HepG2 (cell line): ENCODE measurements around the gene TBXAS1.

Experiments used
- CENPX ChIP-seq: sonication (generic); formaldehyde crosslinking; IDR thresholded peaks from 2 replicates; pipeline ENCODE4 v1.9.0; 2021; ENCODE audit warnings: mild to moderate bottlenecking, missing genetic modification reagents, moderate library complexity
- ETV5 ChIP-seq: IDR thresholded peaks from 2 replicates; pipeline ENCODE4 v1.6.1; 2018; ENCODE audit warnings: missing biosample characterization, missing genetic modification reagents, inconsistent platforms, borderline replicate concordance
- GLI4 ChIP-seq: sonication (generic); formaldehyde crosslinking; IDR thresholded peaks from 2 replicates; pipeline ENCODE4 v1.5.1; 2020; ENCODE audit warnings: missing genetic modification reagents, mild to moderate bottlenecking, moderate library complexity, borderline replicate concordance
- ZKSCAN8 ChIP-seq: IDR thresholded peaks from 2 replicates; pipeline ENCODE4 v1.6.1; 2016; ENCODE audit warnings: borderline replicate concordance, missing genetic modification reagents, missing compliant biosample characterization
- ZNF24 ChIP-seq: fragments of 450-650 bp; IDR thresholded peaks from 2 replicates; pipeline ENCODE4 v1.6.1; 2017; ENCODE audit warnings: antibody characterized with exemption, mild to moderate bottlenecking
- ZNF335 ChIP-seq: sonication (generic); formaldehyde crosslinking; IDR thresholded peaks from 2 replicates; pipeline ENCODE4 v1.4.0; 2020; ENCODE audit warnings: missing genetic modification reagents
- ZNF549 ChIP-seq: sonication (generic); formaldehyde crosslinking; IDR thresholded peaks from 2 replicates; pipeline ENCODE4 v1.5.0; 2020; ENCODE audit warnings: missing genetic modification reagents
- ZNF556 ChIP-seq: sonication (generic); formaldehyde crosslinking; IDR thresholded peaks from 2 replicates; pipeline ENCODE4 v1.4.0; 2020; ENCODE audit warnings: mild to moderate bottlenecking, missing genetic modification reagents, borderline replicate concordance
- TF ChIP-seq, protein P1 (sequence below): sonication (generic); formaldehyde crosslinking; IDR thresholded peaks from 2 replicates; pipeline ENCODE4 v1.5.1; 2020; ENCODE audit warnings: mild to moderate bottlenecking, missing genetic modification reagents, moderate library complexity
- TF ChIP-seq, protein P2 (sequence below): sonication (generic); formaldehyde crosslinking; IDR thresholded peaks from 2 replicates; pipeline ENCODE4 v1.8.1; 2023; ENCODE audit warnings: missing genetic modification reagents, inconsistent platforms, borderline replicate concordance
- TF ChIP-seq, protein P3 (sequence below): sonication (generic); formaldehyde crosslinking; IDR thresholded peaks from 2 replicates; pipeline ENCODE4 v1.4.0; 2020; ENCODE audit warnings: missing genetic modification reagents
- TF ChIP-seq, protein P4 (sequence below): sonication (generic); formaldehyde crosslinking; IDR thresholded peaks from 2 replicates; pipeline ENCODE4 v1.5.0; 2020; ENCODE audit warnings: mild to moderate bottlenecking, missing genetic modification reagents, moderate library complexity

DNA sequence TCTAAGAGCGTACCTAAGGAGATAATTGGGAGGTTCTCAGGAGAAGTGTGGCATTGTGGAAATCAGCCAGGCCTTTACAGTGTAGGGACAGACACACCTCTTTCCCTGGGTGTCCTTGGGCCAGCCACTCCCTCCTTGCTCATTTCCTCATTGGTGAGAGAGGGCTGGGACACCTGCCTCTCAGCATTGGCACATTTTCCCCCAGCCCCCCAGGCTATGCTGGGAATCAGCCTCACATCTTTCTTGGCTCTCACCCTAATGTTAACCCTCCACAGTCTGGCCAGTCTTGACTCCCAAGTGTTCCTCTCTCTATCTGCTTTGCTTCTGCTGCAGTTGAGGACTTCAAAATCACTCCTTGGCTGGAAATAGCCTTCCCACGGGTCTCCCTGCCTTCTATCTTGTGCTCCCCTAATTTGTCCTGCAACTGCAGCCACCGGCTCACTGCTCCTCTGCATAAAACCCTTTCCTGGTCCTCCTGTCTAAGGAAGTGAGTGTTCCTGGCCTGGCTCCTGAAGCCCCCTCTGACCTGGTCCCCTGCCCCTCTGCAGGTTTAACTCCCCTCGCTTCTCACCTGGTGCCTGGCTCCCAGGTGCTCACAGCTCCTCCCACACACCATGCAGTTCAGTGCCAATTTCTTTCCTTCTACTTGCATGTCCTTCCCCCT, 15.8 kb downstream of the TBXAS1 start:
- no peak for TF ChIP-seq ZKSCAN8 (CRISPR knock-in tag)
- TF ChIP-seq, protein P1, sequence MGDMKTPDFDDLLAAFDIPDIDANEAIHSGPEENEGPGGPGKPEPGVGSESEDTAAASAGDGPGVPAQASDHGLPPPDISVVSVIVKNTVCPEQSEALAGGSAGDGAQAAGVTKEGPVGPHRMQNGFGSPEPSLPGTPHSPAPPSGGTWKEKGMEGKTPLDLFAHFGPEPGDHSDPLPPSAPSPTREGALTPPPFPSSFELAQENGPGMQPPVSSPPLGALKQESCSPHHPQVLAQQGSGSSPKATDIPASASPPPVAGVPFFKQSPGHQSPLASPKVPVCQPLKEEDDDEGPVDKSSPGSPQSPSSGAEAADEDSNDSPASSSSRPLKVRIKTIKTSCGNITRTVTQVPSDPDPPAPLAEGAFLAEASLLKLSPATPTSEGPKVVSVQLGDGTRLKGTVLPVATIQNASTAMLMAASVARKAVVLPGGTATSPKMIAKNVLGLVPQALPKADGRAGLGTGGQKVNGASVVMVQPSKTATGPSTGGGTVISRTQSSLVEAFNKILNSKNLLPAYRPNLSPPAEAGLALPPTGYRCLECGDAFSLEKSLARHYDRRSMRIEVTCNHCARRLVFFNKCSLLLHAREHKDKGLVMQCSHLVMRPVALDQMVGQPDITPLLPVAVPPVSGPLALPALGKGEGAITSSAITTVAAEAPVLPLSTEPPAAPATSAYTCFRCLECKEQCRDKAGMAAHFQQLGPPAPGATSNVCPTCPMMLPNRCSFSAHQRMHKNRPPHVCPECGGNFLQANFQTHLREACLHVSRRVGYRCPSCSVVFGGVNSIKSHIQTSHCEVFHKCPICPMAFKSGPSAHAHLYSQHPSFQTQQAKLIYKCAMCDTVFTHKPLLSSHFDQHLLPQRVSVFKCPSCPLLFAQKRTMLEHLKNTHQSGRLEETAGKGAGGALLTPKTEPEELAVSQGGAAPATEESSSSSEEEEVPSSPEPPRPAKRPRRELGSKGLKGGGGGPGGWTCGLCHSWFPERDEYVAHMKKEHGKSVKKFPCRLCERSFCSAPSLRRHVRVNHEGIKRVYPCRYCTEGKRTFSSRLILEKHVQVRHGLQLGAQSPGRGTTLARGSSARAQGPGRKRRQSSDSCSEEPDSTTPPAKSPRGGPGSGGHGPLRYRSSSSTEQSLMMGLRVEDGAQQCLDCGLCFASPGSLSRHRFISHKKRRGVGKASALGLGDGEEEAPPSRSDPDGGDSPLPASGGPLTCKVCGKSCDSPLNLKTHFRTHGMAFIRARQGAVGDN (CRISPR knock-in tag) = no peak
- TF ChIP-seq ZNF556 = no peak
- TF ChIP-seq, protein P2, sequence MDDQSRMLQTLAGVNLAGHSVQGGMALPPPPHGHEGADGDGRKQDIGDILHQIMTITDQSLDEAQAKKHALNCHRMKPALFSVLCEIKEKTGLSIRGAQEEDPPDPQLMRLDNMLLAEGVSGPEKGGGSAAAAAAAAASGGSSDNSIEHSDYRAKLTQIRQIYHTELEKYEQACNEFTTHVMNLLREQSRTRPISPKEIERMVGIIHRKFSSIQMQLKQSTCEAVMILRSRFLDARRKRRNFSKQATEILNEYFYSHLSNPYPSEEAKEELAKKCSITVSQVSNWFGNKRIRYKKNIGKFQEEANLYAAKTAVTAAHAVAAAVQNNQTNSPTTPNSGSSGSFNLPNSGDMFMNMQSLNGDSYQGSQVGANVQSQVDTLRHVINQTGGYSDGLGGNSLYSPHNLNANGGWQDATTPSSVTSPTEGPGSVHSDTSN = no peak
- TF ChIP-seq ZNF24 = no peak
- TF ChIP-seq, protein P3, sequence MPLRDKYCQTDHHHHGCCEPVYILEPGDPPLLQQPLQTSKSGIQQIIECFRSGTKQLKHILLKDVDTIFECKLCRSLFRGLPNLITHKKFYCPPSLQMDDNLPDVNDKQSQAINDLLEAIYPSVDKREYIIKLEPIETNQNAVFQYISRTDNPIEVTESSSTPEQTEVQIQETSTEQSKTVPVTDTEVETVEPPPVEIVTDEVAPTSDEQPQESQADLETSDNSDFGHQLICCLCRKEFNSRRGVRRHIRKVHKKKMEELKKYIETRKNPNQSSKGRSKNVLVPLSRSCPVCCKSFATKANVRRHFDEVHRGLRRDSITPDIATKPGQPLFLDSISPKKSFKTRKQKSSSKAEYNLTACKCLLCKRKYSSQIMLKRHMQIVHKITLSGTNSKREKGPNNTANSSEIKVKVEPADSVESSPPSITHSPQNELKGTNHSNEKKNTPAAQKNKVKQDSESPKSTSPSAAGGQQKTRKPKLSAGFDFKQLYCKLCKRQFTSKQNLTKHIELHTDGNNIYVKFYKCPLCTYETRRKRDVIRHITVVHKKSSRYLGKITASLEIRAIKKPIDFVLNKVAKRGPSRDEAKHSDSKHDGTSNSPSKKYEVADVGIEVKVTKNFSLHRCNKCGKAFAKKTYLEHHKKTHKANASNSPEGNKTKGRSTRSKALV (CRISPR knock-in tag) = no peak
- TF ChIP-seq ZNF549 (CRISPR knock-in tag) = no peak
- no peak for TF ChIP-seq ETV5 (CRISPR knock-in tag)
- no peak for TF ChIP-seq CENPX (CRISPR knock-in tag)
- TF ChIP-seq, protein P4, sequence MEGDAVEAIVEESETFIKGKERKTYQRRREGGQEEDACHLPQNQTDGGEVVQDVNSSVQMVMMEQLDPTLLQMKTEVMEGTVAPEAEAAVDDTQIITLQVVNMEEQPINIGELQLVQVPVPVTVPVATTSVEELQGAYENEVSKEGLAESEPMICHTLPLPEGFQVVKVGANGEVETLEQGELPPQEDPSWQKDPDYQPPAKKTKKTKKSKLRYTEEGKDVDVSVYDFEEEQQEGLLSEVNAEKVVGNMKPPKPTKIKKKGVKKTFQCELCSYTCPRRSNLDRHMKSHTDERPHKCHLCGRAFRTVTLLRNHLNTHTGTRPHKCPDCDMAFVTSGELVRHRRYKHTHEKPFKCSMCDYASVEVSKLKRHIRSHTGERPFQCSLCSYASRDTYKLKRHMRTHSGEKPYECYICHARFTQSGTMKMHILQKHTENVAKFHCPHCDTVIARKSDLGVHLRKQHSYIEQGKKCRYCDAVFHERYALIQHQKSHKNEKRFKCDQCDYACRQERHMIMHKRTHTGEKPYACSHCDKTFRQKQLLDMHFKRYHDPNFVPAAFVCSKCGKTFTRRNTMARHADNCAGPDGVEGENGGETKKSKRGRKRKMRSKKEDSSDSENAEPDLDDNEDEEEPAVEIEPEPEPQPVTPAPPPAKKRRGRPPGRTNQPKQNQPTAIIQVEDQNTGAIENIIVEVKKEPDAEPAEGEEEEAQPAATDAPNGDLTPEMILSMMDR (CRISPR knock-in tag) = no peak
- no peak for TF ChIP-seq ZNF335
- TF ChIP-seq GLI4 (CRISPR knock-in tag) = no peak
